HepG2 (cell line): ENCODE results near the gene SYNGR2. TPM values are rescaled to one million over a fixed set of nuclear protein-coding genes. Genes with fewer than 3 reads are reported as not detected.
A peak's percentile ranks its signal among the peaks of the same experiment; 100 is the strongest.

ENCODE experiments used
- AHR ChIP-seq: IDR thresholded peaks from 2 replicates; pipeline ENCODE4 v1.6.1; 2018; ENCODE audit warnings: missing genetic modification reagents, missing compliant biosample characterization
- ARID2 ChIP-seq: sonication (generic); formaldehyde crosslinking; IDR thresholded peaks from 2 replicates; pipeline ENCODE4 v1.8.1; 2022; ENCODE audit warnings: mild to moderate bottlenecking, missing genetic modification reagents, borderline replicate concordance
- CBX5 ChIP-seq: sonication (generic); formaldehyde crosslinking; IDR thresholded peaks from 2 replicates; pipeline ENCODE4 v1.4.0; 2020; ENCODE audit warnings: missing genetic modification reagents, borderline replicate concordance
- ETV6 ChIP-seq: sonication (generic); formaldehyde crosslinking; conservative IDR thresholded peaks from 2 replicates; pipeline ENCODE4 v1.4.0; 2020; ENCODE audit warnings: missing genetic modification reagents
- FOXA1 ChIP-seq, 2 experiments: fragments of 450-650 bp in 1 of 2; sonication (generic) in 1 of 2; formaldehyde crosslinking in 1 of 2; IDR thresholded peaks; 2 replicates each; pipeline versions ENCODE4 v1.4.0 to v1.6.1; 2016 to 2020; ENCODE audit warnings: missing genetic modification reagents in 1 of 2
- GFI1 ChIP-seq: sonication (generic); formaldehyde crosslinking; IDR thresholded peaks from 2 replicates; pipeline ENCODE4 v1.5.0; 2020; ENCODE audit warnings: missing genetic modification reagents, mild to moderate bottlenecking, borderline replicate concordance
- GTF2F1 ChIP-seq: fragments of 150-350 bp; IDR thresholded peaks from 2 replicates; pipeline ENCODE4 v1.6.1; 2014; ENCODE audit warnings: low read length
- HMGA1 ChIP-seq: sonication (generic); formaldehyde crosslinking; conservative IDR thresholded peaks from 2 replicates; pipeline ENCODE4 v1.4.0; 2020; ENCODE audit warnings: missing genetic modification reagents
- JDP2 ChIP-seq: sonication (generic); formaldehyde crosslinking; IDR thresholded peaks from 2 replicates; pipeline ENCODE4 v1.8.1; 2022; ENCODE audit warnings: missing genetic modification reagents, borderline replicate concordance
- KDM5A ChIP-seq: fragments of 200-600 bp; sonication (generic); IDR thresholded peaks from 2 replicates; pipeline ENCODE4 v1.7.0; 2018; ENCODE audit warnings: antibody characterized with exemption, mild to moderate bottlenecking, low read length, borderline replicate concordance
- KDM6A ChIP-seq: IDR thresholded peaks from 2 replicates; pipeline ENCODE4 v1.6.1; 2016; ENCODE audit warnings: low read depth
- MTF2 ChIP-seq: sonication (generic); formaldehyde crosslinking; IDR thresholded peaks from 2 replicates; pipeline ENCODE4 v1.5.0; 2020; ENCODE audit warnings: missing genetic modification reagents, borderline replicate concordance
- NCOA1 ChIP-seq: sonication (generic); formaldehyde crosslinking; IDR thresholded peaks from 2 replicates; pipeline ENCODE4 v1.9.0; 2021; ENCODE audit warnings: missing genetic modification reagents
- NCOR1 ChIP-seq: fragments of 200-600 bp; sonication (generic); IDR thresholded peaks from 2 replicates; pipeline ENCODE4 v1.7.0; 2017; ENCODE audit warnings: antibody characterized with exemption, low read length, borderline replicate concordance
- PTBP1 ChIP-seq: fragments of 200-400 bp; formaldehyde crosslinking; IDR thresholded peaks from 2 replicates; pipeline ENCODE4 v1.6.1; 2018; ENCODE audit warnings: low read length, low read depth; ENCODE audit not compliant: poor library complexity, severe bottlenecking
- SATB2 ChIP-seq: sonication (generic); formaldehyde crosslinking; IDR thresholded peaks from 2 replicates; pipeline ENCODE4 v1.5.0; 2020; ENCODE audit warnings: missing genetic modification reagents
- SPEN ChIP-seq: sonication (generic); formaldehyde crosslinking; IDR thresholded peaks from 2 replicates; pipeline ENCODE4 v1.5.1; 2020; ENCODE audit warnings: low read depth, mild to moderate bottlenecking, missing genetic modification reagents
- ZNF605 ChIP-seq: sonication (generic); formaldehyde crosslinking; IDR thresholded peaks from 2 replicates; pipeline ENCODE4 v1.8.0; 2022; ENCODE audit warnings: mild to moderate bottlenecking, missing genetic modification reagents
- ZNF775 ChIP-seq: sonication (generic); formaldehyde crosslinking; IDR thresholded peaks from 2 replicates; pipeline ENCODE4 v1.4.0; 2020; ENCODE audit warnings: missing genetic modification reagents, mild to moderate bottlenecking, moderate library complexity, borderline replicate concordance
- ZNF780A ChIP-seq: sonication (generic); formaldehyde crosslinking; IDR thresholded peaks from 2 replicates; pipeline ENCODE4 v1.8.0; 2022; ENCODE audit warnings: mild to moderate bottlenecking, missing genetic modification reagents, moderate library complexity
- ZNF790 ChIP-seq: sonication (generic); formaldehyde crosslinking; IDR thresholded peaks from 2 replicates; pipeline ENCODE4 v1.8.0; 2022; ENCODE audit warnings: missing genetic modification reagents, mild to moderate bottlenecking, borderline replicate concordance
- polyA plus RNA-seq, 8 experiments: library from polyadenylated mRNA; depleted of rRNA in 3 of 8; stranded (reverse) in 7 of 8; unstranded in 1 of 8; fragments of >200 nt; fragmentation: Illumina TruSeq in 4 of 8; extraction: Trizol in 4 of 8; gene quantifications; 2 replicates each; pipeline versions ENCODE4 v1.2.1 to v1.2.3, GENCODE V29; 2011 to 2016; ENCODE audit warnings: low read depth in 4 of 8, missing spikeins in 1 of 8, mixed read lengths in 1 of 8; ENCODE audit not compliant: insufficient read depth in 1 of 8
- total RNA-seq, 5 experiments: library from RNA; depleted of rRNA; stranded (reverse); fragments of >200 nt; fragmentation: Illumina TruSeq; extraction: Trizol; gene quantifications; 2 replicates each; pipeline ENCODE4 v1.2.3, GENCODE V29; 2016; ENCODE audit warnings: low read depth in 1 of 5
- TF ChIP-seq, protein P1 (sequence below): sonication (generic); formaldehyde crosslinking; IDR thresholded peaks from 2 replicates; pipeline ENCODE4 v1.4.0; 2020; ENCODE audit warnings: missing genetic modification reagents
- TF ChIP-seq, protein P2 (sequence below): sonication (generic); formaldehyde crosslinking; IDR thresholded peaks from 2 replicates; pipeline ENCODE4 v1.4.0; 2020; ENCODE audit warnings: mild to moderate bottlenecking, low read depth, missing genetic modification reagents
- TF ChIP-seq, protein P3 (sequence below): sonication (generic); formaldehyde crosslinking; IDR thresholded peaks from 2 replicates; pipeline ENCODE4 v1.8.1; 2023; ENCODE audit warnings: missing genetic modification reagents, inconsistent platforms, borderline replicate concordance

SYNGR2 gene
- total and polyA plus RNA-seq, 2 of the 13 experiments (the other 11 are each of a cell fraction or from before 2014, with no cell fraction given), result 46.7 to 170 TPM

DNA sequence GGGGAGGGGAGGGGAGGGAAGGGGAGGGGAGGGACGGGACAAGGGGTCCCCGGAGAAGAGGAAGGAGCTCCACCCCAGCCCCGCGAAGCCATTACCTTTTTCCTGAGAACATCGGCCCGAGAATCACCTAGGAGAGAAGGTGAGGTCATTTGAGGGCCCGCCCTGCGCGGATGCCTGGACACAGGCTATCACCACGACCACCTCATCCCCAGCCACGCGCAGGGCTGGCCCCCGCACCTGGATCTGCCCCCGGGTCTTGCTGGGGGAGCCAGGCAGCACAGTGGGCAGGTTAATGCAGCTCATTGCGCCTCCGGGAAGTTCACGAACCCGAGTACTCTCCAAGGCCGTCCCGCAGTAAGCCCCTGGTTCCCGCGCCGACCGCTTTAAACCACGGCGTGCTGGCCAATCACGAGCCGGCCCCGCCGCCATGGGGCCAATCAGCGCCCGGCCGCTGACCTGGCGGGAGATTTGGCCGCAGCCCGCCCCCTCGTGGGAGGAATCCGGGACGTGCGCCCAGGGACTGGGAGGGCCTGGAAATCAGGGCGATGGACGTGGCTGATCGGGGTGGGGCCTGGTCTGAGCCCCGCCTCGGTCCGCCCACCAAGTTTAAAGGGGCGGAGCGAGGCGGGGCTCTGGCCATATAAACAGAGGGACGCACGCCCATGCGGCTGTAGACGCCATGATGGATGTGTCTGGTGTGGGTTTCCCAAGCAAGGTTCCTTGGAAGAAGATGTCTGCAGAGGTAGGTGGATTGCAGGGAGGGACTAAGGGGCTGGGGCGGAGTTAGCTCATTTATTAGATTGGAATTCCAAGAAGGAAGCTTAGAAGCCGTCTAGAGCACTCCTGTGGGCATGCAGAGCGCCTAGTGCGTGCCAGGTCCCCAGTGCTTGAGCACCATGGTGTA lies 18.6 kb downstream of the SYNGR2 start, which contains the start of the genes AFMID and TK1 (continued):
- TF ChIP-seq, protein P1, sequence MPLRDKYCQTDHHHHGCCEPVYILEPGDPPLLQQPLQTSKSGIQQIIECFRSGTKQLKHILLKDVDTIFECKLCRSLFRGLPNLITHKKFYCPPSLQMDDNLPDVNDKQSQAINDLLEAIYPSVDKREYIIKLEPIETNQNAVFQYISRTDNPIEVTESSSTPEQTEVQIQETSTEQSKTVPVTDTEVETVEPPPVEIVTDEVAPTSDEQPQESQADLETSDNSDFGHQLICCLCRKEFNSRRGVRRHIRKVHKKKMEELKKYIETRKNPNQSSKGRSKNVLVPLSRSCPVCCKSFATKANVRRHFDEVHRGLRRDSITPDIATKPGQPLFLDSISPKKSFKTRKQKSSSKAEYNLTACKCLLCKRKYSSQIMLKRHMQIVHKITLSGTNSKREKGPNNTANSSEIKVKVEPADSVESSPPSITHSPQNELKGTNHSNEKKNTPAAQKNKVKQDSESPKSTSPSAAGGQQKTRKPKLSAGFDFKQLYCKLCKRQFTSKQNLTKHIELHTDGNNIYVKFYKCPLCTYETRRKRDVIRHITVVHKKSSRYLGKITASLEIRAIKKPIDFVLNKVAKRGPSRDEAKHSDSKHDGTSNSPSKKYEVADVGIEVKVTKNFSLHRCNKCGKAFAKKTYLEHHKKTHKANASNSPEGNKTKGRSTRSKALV (CRISPR knock-in tag), result 0 out of 2 replicates have a peak, but pooled peaks have one; percentile 35
- TF ChIP-seq ETV6 (CRISPR knock-in tag) (no peak), ZNF780A (CRISPR knock-in tag) (peak; percentile 98), NCOR1 (no peak), ZNF790 (no peak; the same call in 1 of the 2 replicates), AHR (CRISPR knock-in tag) (0 out of 2 replicates have a peak, but pooled peaks have one; percentile 48), SPEN (CRISPR knock-in tag) (peak; percentile 93), HMGA1 (CRISPR knock-in tag) (no peak), GTF2F1 (peak; percentile 90), CBX5 (peak; percentile 38; the same call in 1 of the 2 replicates), MTF2 (CRISPR knock-in tag) (no peak; the same call in 1 of the 2 replicates), GFI1 (peak; percentile 80), JDP2 (CRISPR knock-in tag) (0 out of 2 replicates have a peak, but pooled peaks have one; percentile 96), SATB2 (peak; percentile 34; the same call in 1 of the 2 replicates), FOXA1 (IDR thresholded peaks at IDR 0.05) (no peak), FOXA1 (CRISPR knock-in tag; IDR thresholded peaks at IDR 0.05) (no peak), NCOA1 (CRISPR knock-in tag) (peak; percentile 94), ZNF605 (CRISPR knock-in tag) (peak; percentile 94), KDM5A (no peak), ZNF775 (CRISPR knock-in tag) (0 out of 2 replicates have a peak, but pooled peaks have one; percentile 16), PTBP1 (peak; percentile 89), ARID2 (CRISPR knock-in tag) (peak; percentile 100), KDM6A (no peak)
- TF ChIP-seq, protein P2, sequence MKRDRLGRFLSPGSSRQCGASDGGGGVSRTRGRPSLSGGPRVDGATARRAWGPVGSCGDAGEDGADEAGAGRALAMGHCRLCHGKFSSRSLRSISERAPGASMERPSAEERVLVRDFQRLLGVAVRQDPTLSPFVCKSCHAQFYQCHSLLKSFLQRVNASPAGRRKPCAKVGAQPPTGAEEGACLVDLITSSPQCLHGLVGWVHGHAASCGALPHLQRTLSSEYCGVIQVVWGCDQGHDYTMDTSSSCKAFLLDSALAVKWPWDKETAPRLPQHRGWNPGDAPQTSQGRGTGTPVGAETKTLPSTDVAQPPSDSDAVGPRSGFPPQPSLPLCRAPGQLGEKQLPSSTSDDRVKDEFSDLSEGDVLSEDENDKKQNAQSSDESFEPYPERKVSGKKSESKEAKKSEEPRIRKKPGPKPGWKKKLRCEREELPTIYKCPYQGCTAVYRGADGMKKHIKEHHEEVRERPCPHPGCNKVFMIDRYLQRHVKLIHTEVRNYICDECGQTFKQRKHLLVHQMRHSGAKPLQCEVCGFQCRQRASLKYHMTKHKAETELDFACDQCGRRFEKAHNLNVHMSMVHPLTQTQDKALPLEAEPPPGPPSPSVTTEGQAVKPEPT, result no peak; the same call in 1 of the 2 replicates
- TF ChIP-seq, protein P3, sequence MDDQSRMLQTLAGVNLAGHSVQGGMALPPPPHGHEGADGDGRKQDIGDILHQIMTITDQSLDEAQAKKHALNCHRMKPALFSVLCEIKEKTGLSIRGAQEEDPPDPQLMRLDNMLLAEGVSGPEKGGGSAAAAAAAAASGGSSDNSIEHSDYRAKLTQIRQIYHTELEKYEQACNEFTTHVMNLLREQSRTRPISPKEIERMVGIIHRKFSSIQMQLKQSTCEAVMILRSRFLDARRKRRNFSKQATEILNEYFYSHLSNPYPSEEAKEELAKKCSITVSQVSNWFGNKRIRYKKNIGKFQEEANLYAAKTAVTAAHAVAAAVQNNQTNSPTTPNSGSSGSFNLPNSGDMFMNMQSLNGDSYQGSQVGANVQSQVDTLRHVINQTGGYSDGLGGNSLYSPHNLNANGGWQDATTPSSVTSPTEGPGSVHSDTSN (CRISPR knock-in tag), result no peak
